ENCODE results near the gene ZNF273. TPM values are rescaled to one million over a fixed set of nuclear protein-coding genes. Genes with fewer than 3 reads are reported as not detected.
"Not testable (repeated sequence)": the region's sequence is repeated elsewhere in the genome, so short reads cannot be mapped to it uniquely, and the experiment has no call there.

ZNF273 gene
- total RNA-seq, 2 experiments from 2014 or later, result 12.5 to 13.3 TPM

DNA sequence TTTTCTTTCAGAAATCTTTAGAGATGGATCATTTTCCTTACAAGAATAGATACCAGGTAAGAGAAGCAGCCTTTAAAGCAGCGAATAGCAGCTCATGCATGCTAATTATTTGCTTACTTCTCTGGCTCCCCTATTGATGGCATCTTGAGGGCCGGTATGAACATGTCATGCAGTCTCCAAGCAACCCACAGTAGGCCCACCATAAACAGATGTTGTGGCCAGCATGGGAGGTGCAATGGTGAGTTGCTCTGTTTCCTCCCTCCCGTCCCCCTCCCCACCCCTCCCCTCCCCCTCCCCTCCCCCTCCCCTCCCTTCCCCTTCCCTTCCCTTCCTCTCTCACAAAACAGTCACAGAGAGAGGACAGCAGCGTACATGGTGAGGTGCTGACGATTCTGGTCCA lies 9.7 kb upstream of the ZNF273 start:
- intact Hi-C loops (cut with DNase I, micrococcal nuclease), result no loop called here
- peaks cover 18% of the 10 kb centered on the region for H3K27me3 Mint-ChIP-seq
- H3K27ac Mint-ChIP-seq, result no peak overlapping the region
- CTCF ChIA-PET, result no interaction called here
- ATAC-seq (no peak), DNase-seq (no peak)
- H3K36me3 Mint-ChIP-seq (ENCODE audit: low read depth), result no peaks in the 10 kb centered on the region
- POLR2A ChIA-PET, result no interaction called here
- no peaks in the 10 kb centered on the region for H3K9me3 Mint-ChIP-seq (ENCODE audit: low read depth)
- peaks cover 5% of the 10 kb centered on the region for H3K4me1 Mint-ChIP-seq
- no peak overlapping the region for H3K4me3 Mint-ChIP-seq

GRCh38 chr7:64902461-64902805 lies 640 bp upstream of the ZNF273 start:
- Mint-ChIP-seq H3K4me3 (peak overlapping the region; percentile 98), H3K27ac (peak overlapping the region; percentile 95), H3K36me3 (ENCODE audit: low read depth) (peaks cover 12% of the 10 kb centered on the region), H3K4me1 (peaks cover 37% of the 10 kb centered on the region)
- CTCF ChIA-PET, result interaction anchor here (0.5 to 1.7 kb wide), 3 partner anchors 14 to 490 kb away, joined by 3 to 4 read pairs (median 3); no protein-coding TSS in a partner anchor
- not testable (repeated sequence) for H3K9me3 Mint-ChIP-seq (ENCODE audit: low read depth); H3K27me3 Mint-ChIP-seq; ATAC-seq; DNase-seq
- POLR2A ChIA-PET, result interaction anchor here (0.9 to 1.4 kb wide), 3 partner anchors 104 to 589 kb away, joined by 3 to 4 read pairs (median 3); partner anchors contain the start of genes ERV3-1, ZNF736 and ZNF92
- intact Hi-C loops (cut with DNase I, micrococcal nuclease), result loop anchor here (2.0 to 10.0 kb wide), 6 partner anchors 14 to 470 kb away; partner anchors contain the start of genes ZNF107 (in 2 of the 2), ZNF680 (in 2 of the 2) and ZNF92 (in 1 of the 2)

- Mint-ChIP-seq H3K4me3 (peak overlapping the region; percentile 98), H3K27ac (peak overlapping the region; percentile 95), H3K9me3 (ENCODE audit: low read depth) (no peaks in the 10 kb centered on the region), H3K27me3 (no peaks in the 10 kb centered on the region), H3K36me3 (ENCODE audit: low read depth) (peaks cover 16% of the 10 kb centered on the region), H3K4me1 (peaks cover 47% of the 10 kb centered on the region)
- DNase-seq (no peak), ATAC-seq (no peak)
- intact Hi-C loops (cut with DNase I, micrococcal nuclease), result loop anchor here (5.0 to 10.0 kb wide), 3 partner anchors 237 to 468 kb away; partner anchors contain the start of genes ZNF107 (in 1 of the 2), ZNF680 (in 1 of the 2) and ZNF92 (in 1 of the 2)
- POLR2A ChIA-PET, result interaction anchor here (1.4 kb wide), 1 partner anchor 590 kb away, joined by 3 read pairs; the partner anchor contains the start of gene ZNF736
- CTCF ChIA-PET, result no interaction called here
Measured at GRCh38 chr7:64904008-64904407, 935 bp downstream of the ZNF273 start.

GRCh38 chr7:64905133-64905532 lies 2.1 kb downstream of the ZNF273 start:
- no peak overlapping the region for H3K27ac Mint-ChIP-seq
- no peaks in the 10 kb centered on the region for H3K9me3 Mint-ChIP-seq (ENCODE audit: low read depth)
- no peak overlapping the region for H3K4me3 Mint-ChIP-seq
- DNase-seq, result no peak
- ChIA-PET CTCF (no interaction called here), POLR2A (no interaction called here)
- H3K4me1 Mint-ChIP-seq, result peaks cover 51% of the 10 kb centered on the region
- no peaks in the 10 kb centered on the region for H3K27me3 Mint-ChIP-seq
- peaks cover 23% of the 10 kb centered on the region for H3K36me3 Mint-ChIP-seq (ENCODE audit: low read depth)
- no peak for ATAC-seq
- intact Hi-C loops (cut with DNase I, micrococcal nuclease), result loop anchor here in 1 of 2 experiments (10.0 kb wide), 1 partner anchor 340 kb away; the partner anchor contains the start of gene ZNF680

- peak overlapping the region; percentile 18 for H3K27ac Mint-ChIP-seq
- no peak for DNase-seq
- intact Hi-C loops (cut with DNase I, micrococcal nuclease), result loop anchor here in 1 of 2 experiments (10.0 kb wide), 1 partner anchor 341 kb away; the partner anchor contains the start of gene ZNF680
- ATAC-seq, result no peak
- H3K4me3 Mint-ChIP-seq, result no peak overlapping the region
- CTCF ChIA-PET, result no interaction called here
- H3K4me1 Mint-ChIP-seq, result peaks cover 52% of the 10 kb centered on the region
- no peaks in the 10 kb centered on the region for H3K27me3 Mint-ChIP-seq
- H3K36me3 Mint-ChIP-seq (ENCODE audit: low read depth), result peaks cover 23% of the 10 kb centered on the region
- POLR2A ChIA-PET, result no interaction called here
- no peaks in the 10 kb centered on the region for H3K9me3 Mint-ChIP-seq (ENCODE audit: low read depth)
Measured at GRCh38 chr7:64905547-64905946, 2.5 kb downstream of the ZNF273 start.

DNA sequence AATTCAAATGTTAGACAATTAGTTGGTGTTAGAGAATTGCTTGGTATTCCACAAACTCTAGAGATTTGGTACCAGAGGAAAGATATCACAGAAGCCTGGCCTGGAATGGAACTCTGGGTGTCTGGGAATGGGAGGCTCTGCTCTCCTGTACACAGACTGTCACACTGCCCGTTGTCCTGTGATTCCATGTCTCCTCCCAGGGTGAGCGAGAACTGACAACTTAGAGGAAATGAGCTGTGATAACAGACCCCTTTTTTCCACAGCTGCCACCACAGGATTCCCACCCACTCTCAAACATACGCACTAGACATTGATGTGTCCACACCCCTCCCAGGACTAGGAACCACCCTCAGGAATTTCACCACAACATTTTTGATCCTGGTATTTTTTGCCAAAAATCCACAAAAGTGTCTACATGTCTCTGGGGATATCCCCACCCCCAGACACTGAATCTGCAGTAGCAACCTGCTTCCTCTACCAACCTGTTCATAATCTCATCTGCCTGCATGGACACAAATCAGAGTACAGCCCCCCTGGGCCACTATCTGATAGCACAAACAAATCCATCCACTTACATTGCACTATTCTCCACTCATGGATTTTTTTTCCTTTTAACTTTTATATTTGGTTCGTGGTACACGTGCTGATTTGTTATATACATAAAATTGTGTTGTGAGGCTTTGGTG lies 4.7 kb downstream of the ZNF273 start:
- no peak overlapping the region for H3K4me3 Mint-ChIP-seq
- H3K27me3 Mint-ChIP-seq, result no peaks in the 10 kb centered on the region
- peak overlapping the region; percentile 51 for H3K27ac Mint-ChIP-seq
- ATAC-seq (no peak), DNase-seq (no peak)
- ChIA-PET CTCF (no interaction called here), POLR2A (no interaction called here)
- intact Hi-C loops (cut with DNase I, micrococcal nuclease), result loop anchor here in 1 of 2 experiments (10.0 kb wide), 1 partner anchor 343 kb away; the partner anchor contains the start of gene ZNF680
- H3K36me3 Mint-ChIP-seq (ENCODE audit: low read depth), result peaks cover 33% of the 10 kb centered on the region
- H3K4me1 Mint-ChIP-seq, result peaks cover 49% of the 10 kb centered on the region
- H3K9me3 Mint-ChIP-seq (ENCODE audit: low read depth), result no peaks in the 10 kb centered on the region

DNA sequence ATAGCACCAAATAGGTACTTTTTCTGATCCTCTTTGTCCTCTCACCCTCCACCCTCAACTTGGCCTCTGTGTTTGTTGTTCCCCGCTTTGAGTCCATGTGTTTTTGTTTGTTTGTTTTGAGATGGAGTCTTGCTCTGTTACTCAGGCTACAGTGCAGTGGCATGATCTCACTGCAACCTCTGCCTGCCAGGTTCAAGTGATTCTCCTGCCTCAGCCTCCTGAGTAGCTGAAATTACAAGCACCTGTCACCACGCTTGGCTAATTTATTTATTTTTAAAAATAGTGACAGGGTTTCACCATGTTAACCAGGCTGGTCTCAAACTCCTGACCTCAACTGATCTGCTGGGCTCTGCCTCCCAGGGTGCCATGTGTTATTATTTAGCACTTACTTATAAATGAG lies 5.3 kb downstream of the ZNF273 start:
- H3K27me3 Mint-ChIP-seq, result no peaks in the 10 kb centered on the region
- ChIA-PET CTCF (no interaction called here), POLR2A (no interaction called here)
- no peak overlapping the region for H3K27ac Mint-ChIP-seq
- H3K4me3 Mint-ChIP-seq, result no peak overlapping the region
- DNase-seq (no peak), ATAC-seq (no peak)
- peaks cover 37% of the 10 kb centered on the region for H3K36me3 Mint-ChIP-seq (ENCODE audit: low read depth)
- H3K4me1 Mint-ChIP-seq, result peaks cover 49% of the 10 kb centered on the region
- intact Hi-C loops (cut with DNase I, micrococcal nuclease), result loop anchor here in 1 of 2 experiments (10.0 kb wide), 1 partner anchor 344 kb away; the partner anchor contains the start of gene ZNF680
- no peaks in the 10 kb centered on the region for H3K9me3 Mint-ChIP-seq (ENCODE audit: low read depth)

DNA sequence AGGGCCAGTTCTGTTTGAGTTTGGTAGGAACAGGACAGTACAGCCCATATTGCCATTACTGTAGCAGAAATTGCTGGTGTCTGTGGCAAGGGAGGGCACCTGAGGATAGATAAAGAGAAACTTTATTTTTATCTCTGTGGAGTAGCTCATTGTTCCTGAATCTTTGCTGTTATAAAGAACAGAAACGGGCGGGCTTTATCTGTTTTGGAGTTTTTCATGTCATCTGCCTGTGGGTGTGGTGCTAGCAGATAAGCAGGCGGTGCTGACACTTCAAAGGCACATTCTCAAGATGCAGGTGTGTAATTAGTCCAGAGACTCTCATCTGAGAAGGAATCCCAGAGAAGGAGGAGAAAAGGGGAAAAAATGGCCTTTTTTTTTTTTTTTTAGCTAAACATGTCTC lies 11.5 kb downstream of the ZNF273 start:
- H3K9me3 Mint-ChIP-seq (ENCODE audit: low read depth), result peaks cover 10% of the 10 kb centered on the region
- no peak for ATAC-seq
- intact Hi-C loops (cut with DNase I, micrococcal nuclease), result no loop called here
- ChIA-PET POLR2A (no interaction called here), CTCF (no interaction called here)
- H3K4me1 Mint-ChIP-seq, result peaks cover 5% of the 10 kb centered on the region
- H3K36me3 Mint-ChIP-seq (ENCODE audit: low read depth), result peaks cover 66% of the 10 kb centered on the region
- H3K27ac Mint-ChIP-seq, result no peak overlapping the region
- no peaks in the 10 kb centered on the region for H3K27me3 Mint-ChIP-seq
- no peak for DNase-seq
- H3K4me3 Mint-ChIP-seq, result no peak overlapping the region

DNA sequence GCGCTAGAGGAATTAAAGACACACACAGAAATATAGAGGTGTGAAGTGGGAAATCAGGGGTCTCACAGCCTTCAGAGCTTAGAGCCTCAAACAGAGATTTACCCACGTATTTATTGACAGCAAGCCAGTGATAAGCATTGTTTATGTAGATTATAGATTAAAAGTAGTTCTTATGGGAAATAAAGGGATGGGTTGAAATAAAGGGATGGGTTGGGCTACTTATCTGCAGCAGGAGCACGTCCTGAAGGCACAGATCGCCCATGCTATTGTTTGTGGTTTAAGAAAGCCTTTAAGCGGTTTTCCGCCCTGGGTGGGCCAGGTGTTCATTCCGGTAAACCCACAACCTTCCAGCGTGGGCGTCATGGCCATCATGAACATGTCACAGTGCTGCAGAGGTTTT lies 12.2 kb downstream of the ZNF273 start:
- ATAC-seq; H3K4me3 Mint-ChIP-seq; DNase-seq; CTCF ChIA-PET; H3K4me1 Mint-ChIP-seq; H3K27me3 Mint-ChIP-seq; intact Hi-C loops (cut with DNase I, micrococcal nuclease); POLR2A ChIA-PET; H3K27ac Mint-ChIP-seq: not testable (repeated sequence)
- Mint-ChIP-seq H3K36me3 (ENCODE audit: low read depth) (peaks cover 69% of the 10 kb centered on the region), H3K9me3 (ENCODE audit: low read depth) (peaks cover 10% of the 10 kb centered on the region)

DNA sequence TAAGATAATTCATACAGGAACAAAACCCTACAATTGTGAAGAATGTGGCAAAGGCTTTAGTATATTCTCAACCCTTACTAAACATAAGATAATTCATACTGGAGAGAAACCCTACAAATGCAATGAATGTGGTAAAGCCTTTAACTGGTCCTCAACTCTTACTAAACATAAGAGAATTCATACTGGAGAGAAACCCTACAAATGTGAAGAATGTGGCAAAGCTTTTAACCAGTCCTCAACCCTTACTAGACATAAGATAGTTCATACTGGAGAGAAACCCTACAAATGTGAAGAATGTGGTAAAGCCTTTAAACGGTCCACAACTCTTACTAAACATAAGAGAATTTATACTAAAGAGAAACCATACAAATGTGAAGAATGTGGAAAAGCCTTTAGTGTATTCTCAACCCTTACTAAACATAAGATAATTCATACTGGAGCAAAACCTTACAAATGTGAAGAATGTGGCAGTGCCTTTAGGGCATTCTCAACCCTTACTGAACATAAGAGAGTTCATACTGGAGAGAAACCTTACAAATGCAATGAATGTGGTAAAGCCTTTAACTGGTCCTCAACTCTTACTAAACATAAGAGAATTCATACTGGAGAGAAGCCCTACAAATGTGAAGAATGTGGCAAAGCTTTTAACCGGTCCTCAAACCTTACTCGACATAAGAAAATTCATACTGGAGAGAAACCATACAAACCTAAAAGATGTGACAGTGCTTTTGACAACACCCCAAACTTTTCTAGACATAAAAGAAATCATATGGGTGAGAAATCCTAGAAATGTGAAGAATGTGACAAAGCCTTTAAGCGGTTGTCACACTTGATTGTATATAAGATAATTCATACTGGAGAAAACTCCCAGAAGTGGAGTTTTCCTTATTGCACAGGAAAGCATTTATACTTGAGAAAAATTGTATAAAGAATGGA lies 25.4 kb downstream of the ZNF273 start:
- intact Hi-C loops (cut with DNase I, micrococcal nuclease), result loop anchor here in 1 of 2 experiments (5.0 kb wide), 1 partner anchor 49 kb away; no protein-coding TSS in a partner anchor
- H3K27me3 Mint-ChIP-seq, DNase-seq, H3K27ac Mint-ChIP-seq, CTCF ChIA-PET, ATAC-seq, H3K4me1 Mint-ChIP-seq, POLR2A ChIA-PET, H3K4me3 Mint-ChIP-seq: not testable (repeated sequence)
- Mint-ChIP-seq H3K36me3 (ENCODE audit: low read depth) (peaks cover 67% of the 10 kb centered on the region), H3K9me3 (ENCODE audit: low read depth) (peaks cover 39% of the 10 kb centered on the region)

DNA sequence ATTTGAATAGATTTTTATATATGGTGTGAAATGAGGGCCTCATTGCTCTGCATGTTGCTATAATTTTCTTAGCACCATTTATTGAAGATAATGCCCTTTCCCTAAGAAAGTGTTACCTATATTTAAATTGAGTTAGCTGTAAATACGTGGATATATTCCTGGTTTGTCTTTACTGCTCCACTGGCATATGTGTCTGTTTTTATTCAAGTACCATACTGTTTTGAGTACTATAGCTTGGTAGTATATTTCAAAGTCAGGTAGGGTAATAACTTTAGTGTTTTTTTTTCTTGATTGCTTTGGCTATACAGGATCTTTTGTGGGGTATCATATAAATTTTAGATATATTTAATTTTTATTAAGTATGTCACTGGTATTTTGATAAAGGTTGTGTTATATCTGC lies 31.4 kb downstream of the ZNF273 start:
- no peak for DNase-seq
- Mint-ChIP-seq H3K27ac (no peak overlapping the region), H3K36me3 (ENCODE audit: low read depth) (peaks cover 23% of the 10 kb centered on the region), H3K4me3 (no peak overlapping the region), H3K27me3 (no peaks in the 10 kb centered on the region), H3K4me1 (peaks cover 2% of the 10 kb centered on the region), H3K9me3 (ENCODE audit: low read depth) (peaks cover 16% of the 10 kb centered on the region)
- intact Hi-C loops (cut with DNase I, micrococcal nuclease), result no loop called here
- POLR2A ChIA-PET, result no interaction called here
- no peak for ATAC-seq
- CTCF ChIA-PET, result interaction anchor here (0.8 to 1.1 kb wide), 2 partner anchors 12 to 46 kb away, joined by 3 read pairs; no protein-coding TSS in a partner anchor
